ENCODE measurements around the gene RNFT2.

GRCh38 chr12:116691205-116691604 lies 46.9 kb upstream of the RNFT2 start:
- TF ChIP-seq CTCF (IDR thresholded peaks at IDR 0.05) (no peak), POLR2A (IDR thresholded peaks at IDR 0.05) (no peak), EP300 (IDR thresholded peaks at IDR 0.05) (no peak), POLR2AphosphoS5 (IDR thresholded peaks at IDR 0.05) (no peak)

Measured in gastroesophageal sphincter (tissue), 3 donors.